Ammon's horn (tissue), 1 donor: Measurements from ENCODE around the gene SLC44A5.
A peak's percentile ranks its signal among the peaks of the same experiment; 100 is the strongest.
"Not testable (repeated sequence)": the region's sequence is repeated elsewhere in the genome, so short reads cannot be mapped to it uniquely, and the experiment has no call there.

Experiments
- DNase-seq: peaks from one replicate; pipeline ENCODE4 v3.0.0-alpha.2; 2016; ENCODE audit warnings: low spot score

SLC44A5 gene

GRCh38 chr1:75611014-75611413 lies at the start of gene SLC44A5:
Gene SLC44A5, minus strand, starts transcription at chr1:75611114. Its CDS starts 69,667 bp downstream, at chr1:75541447.
- no peak for DNase-seq

- no peak for DNase-seq
These were observed 45.0 kb upstream of the SLC44A5 start for GRCh38 chr1:75655931-75656330.

GRCh38 chr1:75647183-75647582 lies 36.3 kb upstream of the SLC44A5 start:
- not testable (repeated sequence) for DNase-seq

GRCh38 chr1:75645153-75645552 lies 34.2 kb upstream of the SLC44A5 start:
- DNase-seq, result not testable (repeated sequence)

GRCh38 chr1:75643460-75643859 lies 32.5 kb upstream of the SLC44A5 start:
- DNase-seq, result no peak

- no peak for DNase-seq
These were observed 30.4 kb upstream of the SLC44A5 start for GRCh38 chr1:75641325-75641724.

- DNase-seq, result no peak
These were observed 29.2 kb upstream of the SLC44A5 start for GRCh38 chr1:75640137-75640536.

- peak; percentile 62 for DNase-seq
These were observed 21.5 kb upstream of the SLC44A5 start for GRCh38 chr1:75632350-75632949.

GRCh38 chr1:75630998-75631397 lies 20.1 kb upstream of the SLC44A5 start:
- no peak for DNase-seq

GRCh38 chr1:75630004-75630594 lies 19.2 kb upstream of the SLC44A5 start:
- DNase-seq, result no peak

GRCh38 chr1:75625795-75626194 lies 14.9 kb upstream of the SLC44A5 start:
- DNase-seq, result no peak

GRCh38 chr1:75618382-75618781 lies 7.5 kb upstream of the SLC44A5 start:
- no peak for DNase-seq

- DNase-seq, result peak; percentile 3
These were observed 5.8 kb upstream of the SLC44A5 start for GRCh38 chr1:75616436-75617433.

- DNase-seq, result peak; percentile 40
These were observed 4.9 kb upstream of the SLC44A5 start for GRCh38 chr1:75615613-75616435.

- no peak for DNase-seq
These were observed 3.5 kb upstream of the SLC44A5 start for GRCh38 chr1:75614399-75614756.

- no peak for DNase-seq
These were observed 3.0 kb upstream of the SLC44A5 start for GRCh38 chr1:75613916-75614315.

- DNase-seq, result peak; percentile 21
These were observed 2.1 kb upstream of the SLC44A5 start for GRCh38 chr1:75612976-75613375.

- no peak for DNase-seq
These were observed 8.4 kb downstream of the SLC44A5 start for GRCh38 chr1:75602486-75602885.

GRCh38 chr1:75600781-75601180 lies 10.1 kb downstream of the SLC44A5 start:
- DNase-seq, result no peak

- DNase-seq, result no peak
These were observed 16.6 kb downstream of the SLC44A5 start for GRCh38 chr1:75594327-75594726.

- DNase-seq, result not testable (repeated sequence)
These were observed 17.5 kb downstream of the SLC44A5 start for GRCh38 chr1:75593457-75593856.

GRCh38 chr1:75589637-75590036 lies 21.3 kb downstream of the SLC44A5 start:
- no peak for DNase-seq
